Measurements from ENCODE around the gene ZC3HAV1L.

DNA sequence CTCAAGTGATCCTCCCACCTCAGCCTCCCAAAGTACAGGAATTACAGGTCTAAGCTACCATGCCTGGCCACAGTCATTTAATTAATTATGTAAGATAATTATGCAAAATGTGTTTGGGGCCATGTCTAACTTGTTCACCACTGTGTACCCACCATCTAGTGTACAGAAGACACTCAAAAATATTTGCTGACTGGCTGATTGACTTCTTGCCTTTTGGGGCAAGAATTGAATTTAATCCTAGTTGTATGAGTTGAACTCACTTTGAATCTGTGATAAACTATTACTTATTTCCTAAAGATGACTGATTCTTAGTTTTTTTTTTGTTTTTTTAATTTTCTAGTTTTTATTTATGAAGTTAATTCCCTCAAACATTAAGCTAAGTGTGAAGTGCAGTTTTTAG lies 15.8 kb upstream of the ZC3HAV1L start:
- TF ChIP-seq EZH2 (IDR thresholded peaks at IDR 0.05; ENCODE audit: borderline replicate concordance), result no peak
- TF ChIP-seq, protein P1, sequence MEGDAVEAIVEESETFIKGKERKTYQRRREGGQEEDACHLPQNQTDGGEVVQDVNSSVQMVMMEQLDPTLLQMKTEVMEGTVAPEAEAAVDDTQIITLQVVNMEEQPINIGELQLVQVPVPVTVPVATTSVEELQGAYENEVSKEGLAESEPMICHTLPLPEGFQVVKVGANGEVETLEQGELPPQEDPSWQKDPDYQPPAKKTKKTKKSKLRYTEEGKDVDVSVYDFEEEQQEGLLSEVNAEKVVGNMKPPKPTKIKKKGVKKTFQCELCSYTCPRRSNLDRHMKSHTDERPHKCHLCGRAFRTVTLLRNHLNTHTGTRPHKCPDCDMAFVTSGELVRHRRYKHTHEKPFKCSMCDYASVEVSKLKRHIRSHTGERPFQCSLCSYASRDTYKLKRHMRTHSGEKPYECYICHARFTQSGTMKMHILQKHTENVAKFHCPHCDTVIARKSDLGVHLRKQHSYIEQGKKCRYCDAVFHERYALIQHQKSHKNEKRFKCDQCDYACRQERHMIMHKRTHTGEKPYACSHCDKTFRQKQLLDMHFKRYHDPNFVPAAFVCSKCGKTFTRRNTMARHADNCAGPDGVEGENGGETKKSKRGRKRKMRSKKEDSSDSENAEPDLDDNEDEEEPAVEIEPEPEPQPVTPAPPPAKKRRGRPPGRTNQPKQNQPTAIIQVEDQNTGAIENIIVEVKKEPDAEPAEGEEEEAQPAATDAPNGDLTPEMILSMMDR (IDR thresholded peaks at IDR 0.05; ENCODE audit: poor library complexity), result no peak
